ENCODE data around the gene ERGIC2.

ERGIC2 gene

DNA sequence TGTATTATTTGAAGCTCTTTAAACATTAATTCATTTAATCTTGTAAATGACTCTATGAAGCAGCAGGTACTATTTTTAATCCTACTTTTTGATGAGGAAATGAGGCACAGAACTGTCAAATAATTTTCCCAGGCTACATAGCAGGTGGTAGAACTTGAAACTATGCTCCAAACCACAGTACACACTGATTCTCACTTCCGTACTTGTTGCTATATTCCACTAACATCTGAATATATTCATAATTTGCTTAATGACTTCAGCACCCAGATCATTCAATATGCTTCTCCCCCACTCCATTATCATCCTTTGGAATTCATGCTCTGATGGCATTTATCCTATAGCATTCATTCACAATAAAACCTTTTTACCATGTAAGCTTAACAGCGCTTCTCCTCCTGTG, 4.9 kb downstream of the ERGIC2 start:
- DNase-seq (ENCODE audit: insufficient read length, low spot score), result no peak
- peak; percentile 39 for FAIRE-seq

DNA sequence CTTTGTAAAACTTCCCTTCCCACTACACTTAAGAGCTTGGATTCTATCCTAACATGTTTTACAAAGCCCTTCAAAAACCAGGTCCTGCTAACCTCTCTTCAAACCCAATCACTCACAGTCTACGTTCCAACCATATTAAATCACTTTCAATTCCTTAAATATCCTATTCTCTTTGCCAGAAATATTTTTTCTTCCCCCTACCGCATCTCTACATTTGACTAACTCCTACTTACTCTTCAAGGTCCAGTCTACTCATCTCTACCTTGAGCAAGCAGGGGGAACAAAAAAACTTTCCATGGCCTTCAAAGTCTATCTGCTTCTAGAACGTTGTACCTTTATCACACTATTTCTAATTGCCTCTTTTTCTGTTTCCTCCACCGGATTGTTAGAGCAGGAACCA, 6.1 kb downstream of the ERGIC2 start:
- DNase-seq (ENCODE audit: insufficient read length, low spot score) (no peak), FAIRE-seq (no peak)

- FAIRE-seq (no peak), DNase-seq (ENCODE audit: insufficient read length, low spot score) (no peak)
Measured at GRCh38 chr12:29374012-29374411, 7.0 kb downstream of the ERGIC2 start.

- FAIRE-seq (no peak), DNase-seq (ENCODE audit: insufficient read length, low spot score) (no peak)
Measured at GRCh38 chr12:29365091-29365490, 15.9 kb downstream of the ERGIC2 start.

DNA sequence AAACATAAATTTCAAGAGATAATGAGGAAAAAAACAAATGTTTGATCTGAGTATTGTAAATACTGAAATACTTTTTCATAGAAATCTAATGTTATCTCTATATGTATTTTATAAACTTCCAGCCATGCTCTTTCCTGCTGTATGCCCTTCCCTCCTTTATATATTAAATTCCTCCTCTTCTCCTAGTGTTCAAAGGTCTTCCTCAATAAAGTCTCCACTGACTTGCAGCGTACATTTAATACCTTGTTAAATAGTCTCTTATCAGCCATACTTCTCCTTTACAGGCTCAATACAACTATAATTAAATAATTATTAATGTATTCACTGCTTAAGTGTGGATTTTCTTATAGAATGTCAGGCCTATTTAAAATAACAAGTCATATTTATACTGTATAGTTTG, 26.0 kb downstream of the ERGIC2 start:
- FAIRE-seq (no peak), DNase-seq (ENCODE audit: insufficient read length, low spot score) (no peak)

DNA sequence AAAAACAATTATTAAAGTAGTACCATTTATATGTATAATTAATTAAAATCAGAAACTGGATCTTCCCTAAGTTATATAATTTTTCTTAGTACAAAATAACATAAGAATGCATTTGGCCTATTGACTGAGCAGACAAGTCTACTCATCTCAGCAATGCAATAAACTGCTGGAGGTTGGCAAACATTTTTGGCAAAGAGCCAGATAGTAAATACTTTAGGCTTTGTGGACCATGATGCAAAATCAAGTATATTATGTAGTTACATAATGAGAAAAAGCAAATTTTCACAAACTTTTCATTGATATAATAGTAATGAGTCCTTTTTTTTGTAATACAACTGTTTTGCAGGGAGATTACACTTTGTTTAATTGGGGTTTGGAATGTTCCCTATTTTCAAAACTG, 30.9 kb downstream of the ERGIC2 start:
- DNase-seq (ENCODE audit: insufficient read length, low spot score), result no peak
- no peak for FAIRE-seq

DNA sequence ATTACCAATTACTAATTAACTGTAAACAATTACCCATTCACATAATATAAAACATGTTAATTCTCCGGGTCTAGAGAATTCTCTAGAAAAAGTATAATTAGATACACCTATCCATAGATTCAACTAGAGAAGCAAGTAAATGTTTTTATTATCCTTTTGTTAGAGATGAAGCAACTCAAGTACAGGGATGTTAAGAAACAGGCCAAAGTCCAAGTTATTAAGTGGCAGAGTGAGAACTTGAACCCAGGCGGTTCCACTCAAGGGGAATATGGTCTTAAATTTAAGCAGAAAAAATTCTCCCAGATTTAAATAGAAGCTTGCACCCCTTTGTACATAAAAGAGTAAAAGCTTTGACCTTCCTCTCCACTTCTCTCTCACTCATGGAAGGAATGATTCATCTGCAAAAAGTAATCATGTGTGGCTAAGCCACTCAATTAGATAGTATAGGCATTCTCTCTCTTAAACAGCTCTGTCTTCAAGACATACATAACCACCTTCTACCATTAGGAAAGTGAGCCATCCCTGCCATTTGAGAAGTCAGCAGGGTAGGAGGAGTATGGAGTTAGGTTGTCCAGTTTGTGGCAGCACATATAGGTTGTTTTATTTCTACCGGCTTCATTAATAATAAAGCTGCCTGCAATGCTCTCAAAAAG, 34.1 kb downstream of the ERGIC2 start:
- FAIRE-seq, result no peak

DNA sequence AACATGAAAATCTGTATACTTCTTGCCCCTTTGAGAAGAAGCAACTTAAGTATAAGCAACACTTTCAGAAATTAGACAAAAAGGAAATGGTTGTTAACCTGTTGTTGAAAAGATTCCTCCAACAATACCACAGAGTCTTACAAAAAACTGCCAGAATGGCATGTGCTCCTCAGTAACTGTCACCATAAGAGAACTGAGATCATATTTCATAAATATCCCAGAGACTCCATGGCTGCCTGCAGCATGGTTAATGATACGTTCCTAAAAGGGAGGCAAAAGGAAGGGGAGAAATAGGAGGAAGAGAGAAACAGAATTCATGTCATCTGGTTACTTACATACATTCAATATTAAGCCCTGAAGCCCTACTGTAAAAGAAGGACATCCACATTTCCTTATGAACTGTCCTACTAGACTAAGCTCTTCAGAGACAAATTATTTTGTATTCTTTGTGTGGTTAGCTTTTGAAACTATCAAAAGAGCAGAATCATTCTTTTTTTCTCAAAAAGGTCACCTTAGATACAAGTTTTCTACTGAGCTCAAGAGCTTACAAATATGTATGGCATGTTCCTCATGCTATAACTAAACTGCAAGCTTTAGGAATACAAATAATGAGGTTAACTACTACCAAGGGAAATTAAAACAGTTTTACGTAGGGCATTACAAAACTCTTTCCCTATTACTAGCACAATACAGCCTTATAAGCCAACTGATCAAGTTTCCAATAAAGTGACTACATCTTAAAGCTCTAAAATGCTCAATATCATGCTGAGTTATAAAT, 37.8 kb downstream of the ERGIC2 start:
- DNase-seq (ENCODE audit: insufficient read length, low spot score) (no peak), FAIRE-seq (no peak)

More for the DNA sequence above, 34.1 kb downstream of the ERGIC2 start:
- DNase-seq (ENCODE audit: insufficient read length, low spot score), result no peak

DNA sequence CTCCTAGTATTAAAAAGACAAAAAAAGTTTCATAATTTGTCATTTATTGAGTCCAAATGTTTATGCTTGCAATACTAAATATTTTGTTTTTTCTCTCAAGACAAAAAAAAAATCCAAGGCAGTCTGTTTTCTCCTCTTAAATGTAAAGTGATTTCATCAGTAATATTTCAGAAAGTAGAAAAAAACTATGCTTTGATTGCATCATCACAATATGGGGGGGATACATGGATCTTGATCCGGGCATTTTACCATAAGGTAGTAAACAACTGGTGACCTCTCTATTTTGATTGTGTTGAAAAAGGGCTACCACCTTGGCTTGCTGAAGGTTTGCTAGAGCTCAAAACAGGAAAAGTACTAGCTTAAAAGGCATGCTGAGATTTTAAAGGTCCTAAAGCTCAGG, 43.6 kb downstream of the ERGIC2 start:
- FAIRE-seq (no peak), DNase-seq (ENCODE audit: insufficient read length, low spot score) (no peak)

DNA sequence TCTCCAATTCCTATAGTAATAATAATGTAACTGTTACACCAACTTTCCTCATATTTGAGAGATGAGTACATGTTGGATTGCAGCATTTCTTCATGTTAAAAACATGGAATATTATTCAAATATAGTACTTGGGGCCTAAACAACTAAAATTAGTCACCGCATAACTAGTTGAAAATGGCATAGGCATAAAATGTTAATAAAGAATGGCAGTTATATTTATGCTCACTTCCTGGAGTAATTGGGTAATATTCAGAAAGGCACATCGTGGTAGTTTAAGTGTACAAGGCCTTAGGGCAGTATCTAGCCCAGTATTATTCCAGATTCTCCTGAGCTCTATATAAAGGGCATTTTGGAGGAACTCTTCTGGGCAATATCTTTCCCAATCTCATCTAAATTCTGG, 46.0 kb downstream of the ERGIC2 start:
- DNase-seq (ENCODE audit: insufficient read length, low spot score), result no peak
- FAIRE-seq, result no peak

DNA sequence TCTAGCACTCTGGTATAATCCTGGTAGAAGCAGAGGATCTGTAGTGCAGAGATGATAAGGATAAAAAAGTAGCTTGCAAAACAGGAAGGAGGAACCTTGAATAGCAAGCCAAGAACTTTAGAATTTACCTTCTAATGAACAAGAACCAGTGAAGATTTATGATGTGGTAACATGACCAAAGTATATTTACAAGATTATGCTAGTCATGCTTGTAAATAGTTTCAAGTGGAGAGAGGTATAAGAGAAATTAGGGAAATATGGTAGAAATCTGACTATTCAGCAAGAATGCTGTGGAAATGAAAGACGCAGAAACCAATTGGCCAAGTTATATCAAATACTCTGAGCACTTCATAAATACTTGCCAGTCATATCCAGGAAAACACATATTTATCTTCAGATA, 47.8 kb downstream of the ERGIC2 start:
- FAIRE-seq, result no peak
- no peak for DNase-seq (ENCODE audit: insufficient read length, low spot score)

DNA sequence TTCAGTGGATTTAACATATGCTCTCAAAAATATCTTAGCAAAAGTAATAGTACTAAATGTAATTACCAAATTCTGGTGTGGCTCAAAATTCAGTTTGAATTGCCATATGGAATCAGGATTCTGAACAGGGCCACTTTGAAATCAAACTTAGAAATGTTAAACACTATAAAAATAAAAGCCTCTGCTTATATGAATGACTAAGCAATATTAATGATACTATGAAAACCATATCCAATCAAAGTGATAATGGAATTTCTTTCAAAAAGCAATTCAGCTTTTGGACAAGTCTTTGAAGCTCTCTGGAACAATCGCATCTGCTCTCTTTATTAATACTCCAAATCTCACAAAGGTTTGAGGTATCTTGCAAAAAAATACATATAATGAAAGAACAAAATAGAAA, 51.6 kb downstream of the ERGIC2 start:
- no peak for DNase-seq (ENCODE audit: insufficient read length, low spot score)
- no peak for FAIRE-seq

GRCh38 chr12:29322157-29322556, 58.8 kb downstream of the ERGIC2 start:
- FAIRE-seq, result no peak

DNA sequence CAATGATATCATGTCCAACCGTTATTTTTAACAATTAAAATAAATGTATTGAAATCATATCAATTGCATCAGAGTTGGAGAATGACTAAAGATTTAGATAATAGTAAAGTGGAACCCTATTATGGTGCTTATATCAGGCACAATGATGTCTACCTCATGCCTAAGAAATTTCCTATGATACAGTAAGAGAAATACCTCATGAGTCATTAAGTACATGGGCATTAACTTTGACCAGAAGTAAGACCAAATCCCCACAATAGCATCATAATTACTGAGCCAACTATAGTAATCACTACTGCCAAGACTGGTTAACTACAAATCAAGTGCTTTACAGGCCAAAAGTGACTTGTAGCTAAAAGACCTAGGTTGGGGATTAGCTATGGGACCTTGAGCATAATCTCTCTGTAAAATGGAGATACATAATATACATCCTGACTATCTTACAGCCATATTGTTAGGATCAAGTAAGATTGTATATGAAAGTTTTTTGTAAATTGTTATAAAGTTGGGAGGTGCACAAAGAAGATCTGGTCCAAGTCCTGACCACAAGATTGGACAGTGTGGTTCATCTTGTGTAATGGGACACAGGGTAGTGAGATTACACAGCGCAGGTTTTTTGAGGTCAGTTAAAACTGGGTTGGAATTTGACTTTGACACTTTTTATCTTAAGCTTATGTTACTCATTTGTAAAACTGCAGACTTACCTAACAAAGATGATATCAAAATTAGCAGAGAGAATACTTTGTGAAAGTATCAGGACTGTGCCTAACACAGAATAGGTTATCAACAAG, 60.5 kb downstream of the ERGIC2 start:
- DNase-seq (ENCODE audit: insufficient read length, low spot score), result no peak
- FAIRE-seq, result no peak

More at GRCh38 chr12:29322157-29322556, 58.8 kb downstream of the ERGIC2 start:
- DNase-seq (ENCODE audit: insufficient read length, low spot score), result no peak

- FAIRE-seq (peak; percentile 92), DNase-seq (ENCODE audit: insufficient read length, low spot score) (peak; percentile 25)
Measured at GRCh38 chr12:29317556-29318363, 63.2 kb downstream of the ERGIC2 start.

DNA sequence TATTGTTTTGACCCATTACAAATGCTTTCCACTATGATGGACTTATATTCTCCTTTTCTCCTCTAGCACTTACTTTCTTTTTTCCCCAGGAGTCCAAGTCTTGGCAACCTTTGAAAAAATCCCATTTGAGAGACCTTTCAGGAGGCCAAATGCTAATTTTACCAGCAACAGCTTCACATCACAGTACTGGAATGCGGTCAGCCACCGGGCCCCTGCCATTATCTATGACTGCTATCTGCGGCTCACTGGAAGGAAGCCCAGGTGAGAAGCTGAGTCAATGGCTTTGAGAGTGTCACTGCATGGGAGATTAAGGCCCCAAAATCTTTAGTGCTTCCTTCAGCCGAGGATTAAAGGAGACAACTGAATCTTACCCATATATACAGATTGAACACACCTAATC, 64.2 kb downstream of the ERGIC2 start:
- FAIRE-seq (no peak), DNase-seq (ENCODE audit: insufficient read length, low spot score) (no peak)

- DNase-seq (ENCODE audit: insufficient read length, low spot score) (no peak), FAIRE-seq (no peak)
Measured at GRCh38 chr12:29314416-29314815, 66.6 kb downstream of the ERGIC2 start.

DNA sequence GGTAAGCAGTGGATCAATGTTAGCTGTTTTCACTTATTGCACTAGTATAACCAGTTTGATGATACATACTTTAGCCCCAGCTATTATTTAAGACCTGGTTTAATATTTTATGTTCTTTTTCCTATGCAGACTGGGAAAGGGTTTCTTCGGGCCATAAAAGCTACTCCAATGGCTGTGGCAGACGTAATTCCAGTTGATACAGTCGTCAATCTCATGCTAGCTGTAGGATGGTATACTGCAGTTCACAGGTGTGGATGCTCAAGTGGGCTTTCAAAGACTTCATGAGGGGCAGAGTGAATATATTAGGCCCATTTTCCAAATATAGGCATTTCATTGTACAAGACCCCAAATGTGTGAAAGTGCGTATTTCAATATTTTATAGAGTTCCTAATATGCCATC, 70.1 kb downstream of the ERGIC2 start:
- DNase-seq (ENCODE audit: insufficient read length, low spot score), result no peak
- no peak for FAIRE-seq

- no peak for FAIRE-seq
- no peak for DNase-seq (ENCODE audit: insufficient read length, low spot score)
Measured at GRCh38 chr12:29309320-29309902, 71.6 kb downstream of the ERGIC2 start.

DNA sequence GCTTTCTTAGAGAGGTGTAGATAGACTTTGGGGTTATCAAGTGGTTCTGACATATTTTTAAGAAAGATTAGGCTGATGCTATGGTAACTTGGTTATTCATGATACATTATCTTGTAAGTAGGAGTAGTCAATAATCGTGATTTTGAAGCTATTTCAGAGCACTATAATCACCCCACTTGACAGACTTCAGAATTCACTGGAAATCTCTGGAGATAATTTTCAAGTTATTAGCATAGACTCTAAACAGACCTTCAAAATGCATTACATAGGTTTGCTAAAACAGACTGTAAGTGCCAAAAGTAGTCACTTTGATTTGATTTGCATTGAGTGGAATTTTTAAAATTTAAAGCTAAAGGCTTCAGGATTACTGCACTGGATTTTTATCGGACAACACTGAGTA, 74.3 kb downstream of the ERGIC2 start:
- FAIRE-seq, result no peak

More for the DNA sequence above, 74.3 kb downstream of the ERGIC2 start:
- no peak for DNase-seq (ENCODE audit: insufficient read length, low spot score)
